Transverse colon (tissue), 4 donors: ENCODE measurements around the gene ACSS1.
A peak's percentile ranks its signal among the peaks of the same experiment; 100 is the strongest.

Source experiments
- CTCF ChIP-seq, 5 experiments: fragments of 200-600 bp in 3 of 5; fragments of 450-650 bp in 2 of 5; sonication (generic) in 3 of 5; IDR thresholded peaks; 1 replicate in 2 of 5; 2 replicates in 3 of 5; pipeline ENCODE4 v1.5.1; 2016 to 2017; ENCODE audit warnings: antibody characterized with exemption in 5 of 5, inconsistent platforms in 3 of 5, mild to moderate bottlenecking in 2 of 5, moderate library complexity in 1 of 5
- EP300 ChIP-seq: sonication (generic); formaldehyde crosslinking; IDR thresholded peaks from one replicate; pipeline ENCODE4 v1.6.1; 2017; ENCODE audit warnings: antibody characterized with exemption, low read depth
- POLR2A ChIP-seq: fragments of 450-650 bp; IDR thresholded peaks from one replicate; pipeline ENCODE4 v1.6.1; 2016; ENCODE audit warnings: antibody characterized with exemption, mild to moderate bottlenecking, moderate library complexity
- POLR2AphosphoS5 ChIP-seq, 3 donors: sonication (generic); formaldehyde crosslinking; IDR thresholded peaks; one replicate each; pipeline ENCODE4 v1.6.1; 2016; ENCODE audit warnings: antibody characterized with exemption in 3 of 3

- no peak for TF ChIP-seq CTCF (IDR thresholded peaks at IDR 0.05)
- no peak for TF ChIP-seq POLR2A
- TF ChIP-seq EP300: no peak
- peak in 2 of 3 donors; percentile 10 to 39 for TF ChIP-seq POLR2AphosphoS5 (IDR thresholded peaks at IDR 0.05)
These were observed 24.0 kb downstream of the ACSS1 start for GRCh38 chr20:25033924-25034300.
